GM18861 (cell line): ENCODE results near the gene ARHGAP29.
"Not testable (repeated sequence)": the region's sequence is repeated elsewhere in the genome, so short reads cannot be mapped to it uniquely, and the experiment has no call there.

Experiments
- ATAC-seq: cut with Tn5 transposase; IDR thresholded peaks from one replicate; pipeline ENCODE4 v1.9.1; 2021; ENCODE audit not compliant: unreplicated experiment

The ARHGAP29 gene

DNA sequence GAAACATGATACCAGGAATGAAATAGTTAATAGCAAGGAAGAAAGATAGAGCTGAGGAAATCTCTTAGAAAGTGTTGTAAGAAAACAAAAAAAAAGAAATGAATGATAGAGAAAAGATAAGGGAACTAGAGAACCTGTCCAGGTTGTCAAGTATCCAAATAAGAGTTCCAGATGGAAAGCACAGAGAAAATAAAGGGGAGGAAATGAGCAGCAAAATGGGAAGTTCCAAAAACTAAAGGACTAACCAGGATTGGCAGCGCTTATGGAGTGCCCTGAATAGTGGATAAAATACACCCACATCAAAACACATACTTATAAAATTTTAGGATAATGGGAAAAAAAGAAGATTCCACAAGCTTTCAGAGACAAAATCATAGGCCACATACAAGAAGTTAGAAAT lies 55.2 kb downstream of the ARHGAP29 start:
- ATAC-seq, result no peak

DNA sequence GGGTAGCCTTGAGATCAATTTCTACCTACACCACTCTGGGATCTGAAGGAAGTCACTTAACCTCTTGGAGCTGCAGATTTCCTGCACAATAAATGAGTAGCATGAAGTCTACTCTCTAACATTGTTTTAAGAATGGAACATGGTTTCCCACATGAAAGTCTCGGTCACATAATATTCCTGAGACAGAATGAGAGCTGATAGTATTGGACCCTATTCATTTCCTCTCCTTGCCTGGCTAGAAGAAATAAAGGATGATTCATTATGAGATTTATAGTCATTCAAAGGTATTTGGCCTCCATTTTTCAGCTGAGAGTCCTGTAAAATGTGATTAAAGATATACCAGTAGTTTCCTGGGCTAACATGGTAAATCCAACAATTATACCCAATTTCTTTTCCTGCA lies 56.7 kb downstream of the ARHGAP29 start:
- ATAC-seq, result no peak

DNA sequence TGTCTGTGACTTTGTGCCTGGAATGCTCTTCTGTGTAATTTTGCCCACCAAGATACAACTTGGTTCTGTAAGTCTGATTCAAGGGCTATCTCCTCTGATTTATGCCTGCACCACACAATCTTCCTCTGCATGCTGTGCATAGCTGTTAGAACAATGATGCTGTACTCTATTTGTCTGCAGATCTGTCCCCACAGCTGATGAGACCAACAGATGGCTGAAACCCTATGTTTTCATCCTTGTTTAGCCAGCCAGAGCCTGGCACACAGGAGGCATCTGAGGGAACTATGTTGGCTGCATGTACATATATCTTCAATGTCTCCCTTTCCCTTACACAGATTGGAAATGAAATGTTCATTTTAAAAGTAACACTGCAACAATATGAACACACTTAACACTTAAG lies 58.5 kb downstream of the ARHGAP29 start:
- ATAC-seq, result no peak

DNA sequence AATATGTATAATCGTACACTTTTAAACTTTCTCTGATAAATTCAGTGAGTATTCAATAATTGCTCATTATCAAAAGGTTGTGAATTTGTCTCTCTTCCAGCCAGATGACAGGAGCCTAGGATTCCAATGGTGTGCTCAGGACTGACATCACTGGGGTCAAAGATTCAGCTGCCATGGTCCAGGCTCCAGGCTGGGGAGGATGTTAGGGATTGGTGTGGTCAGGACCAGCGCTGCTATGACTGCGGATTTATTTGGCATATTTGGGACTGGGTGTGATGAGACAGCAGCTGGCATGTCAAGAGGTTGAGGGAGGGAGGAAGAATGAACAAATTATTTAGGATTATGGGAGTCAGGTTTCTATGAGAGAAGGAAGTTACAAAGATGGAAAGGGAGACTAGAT lies 68.3 kb downstream of the ARHGAP29 start:
- ATAC-seq, result no peak

DNA sequence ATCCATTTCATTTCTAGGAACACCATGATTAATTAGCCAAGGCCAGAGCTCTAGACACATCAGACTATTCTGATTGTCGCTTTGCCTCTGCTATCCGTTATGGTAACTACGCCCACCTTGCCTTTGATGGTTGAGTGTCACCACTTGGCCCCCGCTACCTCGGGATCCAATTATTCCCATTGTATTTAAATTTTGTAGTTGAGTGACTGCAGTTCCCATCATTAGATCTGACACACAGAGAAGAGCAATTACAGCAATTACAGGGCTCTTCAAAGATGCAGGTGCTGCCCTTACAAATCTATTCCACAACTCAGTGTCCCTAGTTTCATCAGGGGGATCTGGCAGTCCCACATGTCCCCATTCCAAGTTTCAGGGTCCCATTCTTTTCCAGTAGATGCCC lies 71.5 kb downstream of the ARHGAP29 start:
- no peak for ATAC-seq

DNA sequence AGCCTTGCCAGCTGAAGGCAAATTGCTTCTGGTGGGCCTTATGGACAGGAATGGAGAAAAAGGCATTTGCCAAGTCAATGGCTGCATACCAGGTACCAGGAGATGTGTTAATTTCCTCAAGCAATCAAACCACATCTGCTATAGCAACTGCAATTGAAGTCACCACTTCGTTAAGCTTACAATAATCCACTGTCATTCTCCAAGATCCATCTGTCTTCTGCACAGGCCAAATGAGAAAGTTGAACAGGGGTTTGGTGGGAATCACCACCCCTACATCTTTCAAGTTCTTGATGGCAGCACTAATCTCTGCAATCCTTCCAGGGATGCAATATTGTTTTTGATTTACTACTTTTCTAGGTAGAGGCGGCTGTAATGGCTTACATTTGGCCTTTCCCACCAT lies 72.5 kb downstream of the ARHGAP29 start:
- ATAC-seq, result not testable (repeated sequence)

DNA sequence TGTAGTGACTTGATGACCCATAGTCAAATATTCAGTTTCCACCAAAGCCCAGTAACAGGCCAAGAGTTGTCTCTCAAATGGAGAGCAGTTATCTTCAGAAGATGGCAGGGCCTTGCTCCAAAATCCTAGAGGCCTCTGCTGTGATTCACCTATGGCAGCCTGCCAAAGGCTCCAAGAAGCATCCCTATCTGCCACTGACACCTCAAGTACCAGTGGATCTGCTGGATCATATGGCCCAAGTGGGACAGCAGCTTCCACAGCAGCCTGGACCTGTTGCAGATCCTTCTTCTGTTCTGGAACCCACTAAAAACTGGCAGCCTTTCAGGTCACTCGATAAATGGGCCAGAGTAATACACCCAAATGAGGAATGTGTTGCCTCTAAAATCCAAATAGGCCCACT lies 73.3 kb downstream of the ARHGAP29 start:
- not testable (repeated sequence) for ATAC-seq

DNA sequence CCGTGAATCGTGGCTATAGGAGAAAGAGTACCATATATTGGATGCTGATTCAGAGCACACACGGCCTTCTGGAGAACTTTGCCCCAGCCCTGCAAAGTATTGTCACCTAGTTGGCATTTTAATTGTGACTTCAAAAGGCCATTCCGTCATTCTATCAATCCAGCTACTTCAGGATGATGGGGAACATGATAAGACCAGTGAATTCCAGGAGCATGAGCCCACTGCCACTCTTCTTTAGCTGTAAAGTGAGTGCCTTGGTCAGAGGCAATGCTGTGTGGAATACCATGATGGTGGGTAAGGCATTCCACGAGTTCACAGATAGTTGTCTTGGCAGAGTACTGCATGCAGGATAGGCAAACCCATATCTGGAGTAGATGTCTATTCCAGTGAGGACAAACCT lies 74.1 kb downstream of the ARHGAP29 start:
- not testable (repeated sequence) for ATAC-seq

DNA sequence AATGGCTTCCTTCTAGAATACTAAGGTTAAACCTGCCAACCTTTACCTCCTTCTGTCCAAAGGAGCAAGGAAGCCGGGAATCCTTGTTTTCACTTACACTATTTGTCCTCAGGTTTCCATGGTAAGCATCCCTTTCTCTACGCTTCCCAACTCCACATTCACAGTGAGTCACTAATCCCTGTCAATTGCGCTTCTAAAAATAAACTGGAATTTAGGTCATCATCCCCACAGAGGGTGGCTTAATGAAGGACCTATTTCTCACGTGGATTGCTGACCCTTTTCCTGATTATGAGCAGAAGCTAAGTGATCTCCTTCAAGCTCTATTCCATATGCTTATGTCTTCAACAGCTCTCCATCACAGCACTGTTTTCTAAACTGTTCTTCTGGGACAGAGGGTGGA lies 76.6 kb downstream of the ARHGAP29 start:
- no peak for ATAC-seq

DNA sequence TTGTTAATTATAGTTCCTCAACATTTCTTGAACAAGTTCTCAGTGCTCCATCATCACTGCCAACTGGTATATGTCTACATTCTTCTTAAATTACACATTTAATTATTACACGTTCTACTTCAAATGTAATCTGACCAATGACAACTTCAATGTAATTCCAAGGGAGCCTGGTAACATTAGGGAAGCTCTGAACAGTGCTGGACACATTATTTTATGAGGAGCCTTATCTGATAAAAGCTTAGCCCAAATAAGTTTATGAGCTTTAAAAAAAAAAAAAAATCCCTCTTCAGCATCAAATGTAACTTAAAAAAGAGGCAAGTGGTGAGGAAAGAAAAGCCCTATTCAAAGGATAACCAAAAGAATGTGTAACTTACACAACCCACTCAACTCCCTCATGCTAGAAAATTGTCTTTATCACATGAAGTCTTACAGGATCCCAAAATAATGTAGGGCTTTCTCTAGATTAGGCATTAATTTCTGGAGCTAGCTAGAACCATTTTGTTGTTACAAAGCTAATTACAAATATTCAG lies 81.2 kb downstream of the ARHGAP29 start:
- ATAC-seq, result no peak

DNA sequence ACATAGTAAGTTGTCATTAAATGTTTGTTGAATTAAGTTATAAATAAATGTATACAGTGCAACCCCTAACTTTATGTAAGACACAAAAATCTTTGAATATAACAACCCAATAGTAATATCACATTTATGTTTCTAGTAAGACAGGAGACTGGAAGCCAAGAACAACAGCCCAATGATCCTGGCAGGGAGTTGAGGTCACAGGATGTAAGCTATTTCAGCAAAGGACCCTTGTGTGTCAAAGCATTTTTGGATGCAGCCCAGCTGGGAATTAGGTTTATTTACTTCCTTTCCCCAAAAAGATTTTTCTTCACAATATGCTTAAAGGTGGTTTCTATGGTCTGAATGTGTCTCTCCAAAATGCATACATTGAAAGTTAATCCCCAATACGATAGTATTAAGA lies 82.4 kb downstream of the ARHGAP29 start:
- ATAC-seq, result no peak

DNA sequence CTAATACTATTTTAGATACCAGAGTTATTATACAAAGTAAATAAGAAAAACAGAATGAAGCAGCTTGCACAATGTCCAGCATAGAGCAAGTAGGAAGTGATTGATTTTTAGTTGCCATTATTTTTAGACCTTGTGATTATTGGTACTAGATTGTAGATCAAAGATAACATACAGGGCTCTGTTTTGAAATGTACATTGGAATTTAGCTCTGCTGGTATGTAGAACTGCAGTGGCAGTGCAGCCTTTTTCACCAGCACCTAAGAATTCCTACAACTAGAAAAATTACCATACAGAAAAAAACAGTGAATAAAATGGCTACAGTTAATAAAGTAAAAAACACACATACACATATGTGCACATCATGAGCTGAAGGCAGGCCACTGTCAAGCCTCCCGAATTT lies 84.3 kb downstream of the ARHGAP29 start:
- no peak for ATAC-seq

DNA sequence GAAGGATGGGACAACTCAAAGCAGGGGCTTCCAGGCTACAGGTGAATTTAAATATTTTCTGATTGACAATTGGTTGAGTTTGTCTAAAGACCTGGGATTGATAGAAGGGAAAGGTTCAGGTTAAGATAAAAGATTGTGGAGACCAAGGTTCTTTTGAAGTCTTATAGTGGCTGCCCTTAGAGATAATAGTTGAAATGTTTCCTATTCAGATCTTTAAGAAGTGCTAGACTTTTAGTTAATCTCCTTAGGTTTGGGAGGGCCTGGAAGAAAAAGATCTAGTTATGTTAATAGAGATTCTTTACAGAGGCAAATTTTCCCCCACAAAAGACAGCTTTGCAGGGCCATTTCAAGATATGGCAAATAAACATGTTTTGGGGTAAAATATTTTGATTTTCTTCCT lies 88.2 kb downstream of the ARHGAP29 start:
- ATAC-seq, result not testable (repeated sequence)

DNA sequence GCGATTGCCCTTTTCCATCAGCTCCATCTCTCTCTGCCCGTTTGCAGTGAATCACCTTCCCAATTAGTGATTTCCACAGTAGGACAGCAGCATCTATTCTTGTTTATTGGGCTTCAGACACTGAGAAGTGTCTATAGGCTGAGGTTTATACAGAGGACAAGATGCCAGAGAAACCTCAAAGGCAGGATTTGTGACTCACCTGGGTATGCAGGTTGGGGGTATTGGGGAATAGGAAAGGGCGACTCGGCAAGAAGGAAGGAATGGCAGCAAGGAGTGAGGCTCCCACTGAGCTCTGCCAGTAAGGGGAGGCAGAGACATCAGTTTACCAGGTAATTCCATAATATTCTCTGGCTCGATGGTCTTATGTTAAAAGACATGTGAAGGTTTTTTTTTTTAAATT lies 91.1 kb downstream of the ARHGAP29 start:
- ATAC-seq, result no peak

DNA sequence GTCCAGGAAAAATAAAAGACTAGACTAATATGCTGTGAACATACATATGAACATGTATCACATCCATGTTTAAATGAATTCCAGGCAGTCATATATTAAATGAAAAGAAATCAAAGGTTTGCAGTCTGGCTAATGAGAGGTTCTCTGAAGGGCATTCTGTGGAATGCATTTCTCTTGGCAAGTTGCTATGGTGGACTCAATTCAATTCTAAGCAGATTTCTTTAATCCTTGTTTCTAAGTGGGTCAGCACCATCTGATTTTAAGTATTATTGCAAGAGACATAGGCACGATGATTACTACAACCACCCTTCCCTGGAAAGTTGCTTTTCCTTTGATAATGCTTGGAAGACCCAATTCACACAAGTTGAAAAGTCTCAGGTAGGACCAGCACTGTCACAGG lies 92.5 kb downstream of the ARHGAP29 start:
- ATAC-seq, result no peak

DNA sequence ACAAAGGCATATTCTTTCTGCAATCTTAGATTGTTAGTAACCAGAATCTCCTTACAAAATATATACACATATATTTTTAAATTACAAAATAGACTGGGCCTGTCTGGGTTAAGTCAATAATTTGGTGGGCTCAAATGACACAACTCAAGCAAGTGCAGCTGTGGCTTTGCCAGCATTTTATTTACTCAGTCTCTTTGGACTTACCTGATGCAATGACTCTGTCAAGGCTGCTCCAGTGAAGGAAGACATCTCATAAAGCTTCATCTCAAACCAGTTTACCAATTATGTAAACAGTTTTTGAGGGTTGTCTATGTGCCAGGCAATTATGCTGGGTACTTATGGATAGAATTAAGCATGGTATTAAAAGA lies 93.6 kb downstream of the ARHGAP29 start:
- ATAC-seq, result no peak

DNA sequence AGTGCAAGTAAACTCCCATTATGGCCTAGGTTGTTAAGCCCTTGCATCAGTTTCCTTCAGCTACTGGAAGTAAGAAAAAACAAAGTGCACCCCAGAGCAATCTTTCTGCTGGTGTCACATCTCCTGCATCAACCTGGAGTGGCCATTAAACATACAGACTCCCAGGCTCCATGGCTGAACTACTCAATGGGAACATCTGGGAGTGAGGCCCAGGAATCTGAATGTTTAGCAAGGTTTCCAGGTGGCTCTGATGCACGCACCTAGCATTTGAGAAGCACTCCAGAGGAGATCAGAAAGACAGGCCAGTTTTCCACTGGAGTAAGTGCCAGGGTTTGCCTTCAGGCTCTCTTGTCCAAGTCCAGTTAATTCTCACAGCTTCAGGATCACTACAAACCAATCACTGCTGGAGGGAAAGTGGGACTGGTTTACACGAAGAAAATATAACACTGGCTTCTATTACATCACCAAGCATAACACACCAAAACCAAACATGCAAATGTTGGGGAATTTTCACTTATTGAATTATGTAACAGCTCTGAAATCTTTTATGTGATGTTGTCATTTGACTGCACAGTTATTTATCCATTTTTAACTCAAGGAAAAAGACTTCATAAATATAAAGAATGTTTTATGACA lies 94.1 kb downstream of the ARHGAP29 start:
- no peak for ATAC-seq

DNA sequence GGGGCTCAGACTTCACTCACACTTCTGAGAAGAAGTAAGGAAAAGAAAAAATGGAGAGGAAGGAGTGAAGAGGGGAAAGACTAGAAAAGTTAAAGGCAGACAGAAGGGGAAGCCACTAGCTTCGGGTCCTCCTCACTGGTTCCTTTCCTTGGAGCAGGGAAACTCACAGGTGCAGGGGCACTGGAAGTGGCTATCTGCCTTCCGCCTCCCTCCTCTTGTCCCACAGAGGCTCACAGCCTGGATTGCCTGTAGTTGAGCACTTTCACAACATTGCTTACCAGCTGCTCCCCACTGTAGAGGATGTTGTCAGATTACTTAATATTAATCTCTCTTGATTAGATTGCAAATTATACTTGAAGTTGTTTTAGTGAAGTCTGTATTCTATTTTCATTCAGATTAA lies 94.8 kb downstream of the ARHGAP29 start:
- no peak for ATAC-seq

DNA sequence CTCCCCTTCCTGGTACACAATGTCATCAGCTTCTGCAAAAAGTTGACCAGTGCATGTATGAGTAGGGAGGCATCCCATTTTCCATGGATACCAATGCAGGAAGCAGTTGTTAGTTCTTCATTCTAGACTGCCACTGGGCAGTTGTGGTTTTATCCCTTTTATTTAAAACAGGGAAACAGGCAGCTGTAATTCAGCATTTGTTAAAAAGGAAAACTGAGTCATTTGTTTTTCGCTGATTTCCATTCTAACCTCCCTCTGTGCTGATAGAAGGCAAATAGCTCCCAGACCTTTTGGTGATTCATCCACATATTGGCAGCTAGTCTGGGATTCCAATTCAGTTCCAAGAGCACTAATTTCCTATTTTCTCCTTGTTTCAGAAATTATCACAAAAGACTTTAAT lies 95.4 kb downstream of the ARHGAP29 start:
- no peak for ATAC-seq

DNA sequence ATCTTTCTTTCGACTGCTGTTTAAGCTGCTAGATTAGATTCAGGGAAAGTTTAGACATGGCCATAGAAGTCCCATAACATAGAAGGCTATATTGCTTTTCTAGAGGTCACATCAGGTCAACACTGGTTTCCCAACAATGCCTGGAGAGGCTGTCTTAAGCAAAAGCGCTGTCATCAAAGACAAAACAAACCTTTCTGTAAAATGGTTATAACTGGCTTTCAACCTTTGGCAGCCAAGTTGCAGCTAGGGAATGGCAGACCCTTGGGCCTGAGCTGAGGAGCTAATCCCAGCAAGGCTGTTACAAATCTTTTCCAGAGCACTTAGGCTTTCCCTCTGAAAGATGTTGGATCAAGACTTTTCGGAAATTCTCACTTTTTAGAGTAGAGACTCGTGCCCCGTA lies 105.3 kb downstream of the ARHGAP29 start:
- ATAC-seq, result no peak

DNA sequence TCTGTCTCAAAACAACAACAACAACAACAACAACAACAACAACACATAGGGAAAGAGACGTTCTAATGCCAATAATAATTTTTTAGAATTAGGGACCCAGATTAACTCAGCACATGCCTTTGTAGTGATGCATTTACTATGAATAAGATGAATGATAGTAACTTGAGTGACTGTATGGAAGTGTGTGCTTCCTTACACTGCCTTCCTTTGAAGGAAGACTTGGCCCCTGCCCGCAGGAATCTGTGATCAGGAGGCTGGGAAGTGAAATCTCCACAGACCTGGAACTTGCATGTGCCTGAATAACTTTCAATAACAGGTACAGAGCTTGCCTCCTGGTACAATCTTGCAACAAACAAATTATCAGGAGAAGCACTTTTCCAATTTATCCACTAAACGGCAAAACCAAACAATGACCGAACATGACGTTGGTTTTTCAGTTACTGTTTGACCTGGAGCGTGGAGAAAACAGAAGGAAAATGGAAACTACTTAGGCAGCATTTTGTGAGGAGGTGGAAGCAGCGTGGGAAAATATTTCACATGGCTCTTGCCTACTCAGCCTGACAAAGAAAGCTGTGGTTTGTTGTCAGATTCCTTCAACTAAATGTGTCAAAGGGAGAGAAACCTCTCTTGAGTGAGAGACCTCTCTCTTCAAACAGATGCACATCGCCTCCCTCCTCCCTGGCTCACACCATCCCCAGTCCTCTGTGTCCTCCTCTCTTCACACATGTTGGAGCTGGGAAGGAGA lies 106.4 kb downstream of the ARHGAP29 start:
- no peak for ATAC-seq

DNA sequence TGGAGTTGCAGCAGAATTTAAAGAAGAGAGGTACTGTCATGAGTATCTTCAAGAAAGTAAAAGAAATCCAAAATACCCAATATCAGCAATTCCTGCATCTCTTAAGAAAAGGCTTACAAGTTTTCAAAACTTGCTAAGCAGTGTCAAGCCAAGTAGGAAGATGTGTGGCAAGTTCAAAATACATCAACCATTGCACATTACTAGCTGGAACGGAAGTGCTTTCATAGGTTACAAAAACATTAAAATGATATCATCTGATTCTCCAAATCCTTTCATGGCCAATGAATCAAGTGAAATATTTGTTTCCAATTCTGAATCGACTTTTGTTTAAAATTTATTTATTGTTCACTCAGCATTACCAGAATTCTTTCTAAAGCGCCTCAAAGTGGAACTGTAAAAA lies 110.7 kb downstream of the ARHGAP29 start:
- no peak for ATAC-seq
